OCI-LY1 (cell line): ENCODE data around the gene MIS18A.

Experiments
- H2AFZ ChIP-seq: fragments of 200-600 bp; sonication (generic), shearing (Covaris generic); 2 replicates; pipeline ENCODE4 v1.6.0; 2014; ENCODE audit warnings: antibody characterized with exemption, mild to moderate bottlenecking, low read length
- H3F3A ChIP-seq: fragments of 200-600 bp; sonication (generic), shearing (Covaris generic); 2 replicates; pipeline ENCODE4 v1.6.0; 2014; ENCODE audit warnings: mild to moderate bottlenecking, antibody characterized with exemption, low read length, moderate library complexity; ENCODE audit not compliant: insufficient read depth
- H3K27ac ChIP-seq: fragments of 200-600 bp; sonication (generic); 2 replicates; pipeline ENCODE4 v1.5.1; 2014; ENCODE audit warnings: low read length, mixed run types, mild to moderate bottlenecking, low read depth; ENCODE audit not compliant: poor library complexity, severe bottlenecking
- H3K27me3 ChIP-seq: fragments of 200-600 bp; sonication (generic); 2 replicates; pipeline ENCODE4 v1.6.0; 2014; ENCODE audit warnings: antibody characterized with exemption, mild to moderate bottlenecking, low read length, moderate library complexity; ENCODE audit not compliant: insufficient read depth
- H3K36me3 ChIP-seq: fragments of 200-600 bp; sonication (generic); 2 replicates; pipeline ENCODE4 v1.6.1; 2014; ENCODE audit warnings: mild to moderate bottlenecking, antibody characterized with exemption, low read length, moderate library complexity, mixed read lengths; ENCODE audit not compliant: insufficient read depth
- H3K4me1 ChIP-seq: fragments of 200-600 bp; sonication (generic); 2 replicates; pipeline ENCODE4 v1.5.1; 2014; ENCODE audit warnings: mild to moderate bottlenecking, low read length, moderate library complexity; ENCODE audit not compliant: insufficient read depth, severe bottlenecking
- H3K4me2 ChIP-seq: fragments of 200-600 bp; sonication (generic), shearing (Covaris generic); 2 replicates; pipeline ENCODE4 v1.6.1; 2014; ENCODE audit warnings: low read length
- H3K4me3 ChIP-seq: fragments of 200-600 bp; sonication (generic); 2 replicates; pipeline ENCODE4 v1.5.1; 2014; ENCODE audit warnings: low read length, low read depth, mild to moderate bottlenecking, mixed read lengths; ENCODE audit not compliant: poor library complexity, severe bottlenecking
- H3K79me2 ChIP-seq: fragments of 200-600 bp; shearing (Covaris generic); 2 replicates; pipeline ENCODE4 v1.6.1; 2016; ENCODE audit warnings: mixed run types, low read length, mixed read lengths; ENCODE audit not compliant: insufficient read depth
- H3K9ac ChIP-seq: fragments of 200-600 bp; sonication (generic), shearing (Covaris generic); 2 replicates; pipeline ENCODE4 v1.6.1; 2014; ENCODE audit warnings: mild to moderate bottlenecking, low read length, mixed read lengths
- H3K9me2 ChIP-seq: fragments of 200-600 bp; sonication (generic), shearing (Covaris generic); 2 replicates; pipeline ENCODE4 v1.6.1; 2014; ENCODE audit warnings: low read depth, mild to moderate bottlenecking, low read length, mixed read lengths
- H3K9me3 ChIP-seq: fragments of 200-600 bp; shearing (Covaris generic); 2 replicates; pipeline ENCODE4 v1.6.1; 2014; ENCODE audit warnings: low read length, mixed read lengths
- H4K20me1 ChIP-seq: fragments of 200-600 bp; sonication (generic), shearing (Covaris generic); 2 replicates; pipeline ENCODE4 v1.6.0; 2016; ENCODE audit warnings: mild to moderate bottlenecking, low read length; ENCODE audit not compliant: insufficient read depth
- CTCF ChIP-seq: fragments of 200-600 bp; sonication (generic), shearing (Covaris generic); IDR thresholded peaks from 2 replicates; pipeline ENCODE4 v1.5.1; 2017; ENCODE audit warnings: mild to moderate bottlenecking, antibody characterized with exemption, low read length, moderate library complexity, mixed read lengths
- EZH2 ChIP-seq: fragments of 200-600 bp; sonication (generic), shearing (Covaris generic); IDR thresholded peaks from 2 replicates; pipeline ENCODE4 v1.8.0; 2017; ENCODE audit warnings: borderline replicate concordance, mixed run types, mild to moderate bottlenecking, antibody characterized with exemption, low read length, moderate library complexity, mixed read lengths

Gene MIS18A

GRCh38 chr21:32314806-32315205 lies 36.0 kb upstream of the MIS18A start:
- H3K4me1 ChIP-seq = no peaks in the 10 kb centered on the region
- H3K4me2 ChIP-seq = no peak overlapping the region
- no peaks in the 10 kb centered on the region for H3F3A ChIP-seq
- no peaks in the 10 kb centered on the region for H4K20me1 ChIP-seq
- no peaks in the 10 kb centered on the region for H3K9me2 ChIP-seq
- H2AFZ ChIP-seq = no peak overlapping the region
- H3K27ac ChIP-seq = no peak overlapping the region
- TF ChIP-seq CTCF = no peak
- no peak for TF ChIP-seq EZH2
- no peak overlapping the region for H3K9ac ChIP-seq
- H3K36me3 ChIP-seq = peaks cover 87% of the 10 kb centered on the region
- H3K9me3 ChIP-seq = no peaks in the 10 kb centered on the region
- H3K27me3 ChIP-seq = no peaks in the 10 kb centered on the region
- H3K4me3 ChIP-seq = no peak overlapping the region
- H3K79me2 ChIP-seq = no peaks in the 10 kb centered on the region

GRCh38 chr21:32312976-32313375 lies 34.1 kb upstream of the MIS18A start:
- H3K36me3 ChIP-seq = peaks cover 76% of the 10 kb centered on the region
- TF ChIP-seq CTCF (no peak), EZH2 (no peak)

GRCh38 chr21:32312326-32312725 lies 33.5 kb upstream of the MIS18A start:
- H3K9me2 ChIP-seq = no peaks in the 10 kb centered on the region
- H2AFZ ChIP-seq = no peak overlapping the region
- H3K27me3 ChIP-seq = no peaks in the 10 kb centered on the region
- TF ChIP-seq CTCF (no peak), EZH2 (no peak)
- peaks cover 69% of the 10 kb centered on the region for H3K36me3 ChIP-seq
- no peak overlapping the region for H3K9ac ChIP-seq
- no peaks in the 10 kb centered on the region for H3K4me1 ChIP-seq
- no peak overlapping the region for H3K27ac ChIP-seq
- H3K4me3 ChIP-seq = no peak overlapping the region
- no peak overlapping the region for H3K4me2 ChIP-seq
- no peaks in the 10 kb centered on the region for H3K9me3 ChIP-seq
- no peaks in the 10 kb centered on the region for H3K79me2 ChIP-seq
- H4K20me1 ChIP-seq = no peaks in the 10 kb centered on the region
- H3F3A ChIP-seq = no peaks in the 10 kb centered on the region

More at GRCh38 chr21:32312976-32313375, 34.1 kb upstream of the MIS18A start:
- Histone ChIP-seq H3K79me2 (no peaks in the 10 kb centered on the region), H3F3A (no peaks in the 10 kb centered on the region), H3K4me1 (no peaks in the 10 kb centered on the region), H3K4me2 (no peak overlapping the region), H3K27ac (no peak overlapping the region), H3K9ac (no peak overlapping the region), H4K20me1 (no peaks in the 10 kb centered on the region), H3K4me3 (no peak overlapping the region), H3K27me3 (no peaks in the 10 kb centered on the region), H3K9me2 (no peaks in the 10 kb centered on the region), H3K9me3 (no peaks in the 10 kb centered on the region), H2AFZ (no peak overlapping the region)
